NK-92 (cell line): ENCODE data around the gene ACOXL.

Experiments used
- DNase-seq: peaks from one replicate; lab custom pipeline; 2025; ENCODE audit not compliant: unreplicated experiment; lab: John Stamatoyannopoulos, UW

ACOXL gene

DNA sequence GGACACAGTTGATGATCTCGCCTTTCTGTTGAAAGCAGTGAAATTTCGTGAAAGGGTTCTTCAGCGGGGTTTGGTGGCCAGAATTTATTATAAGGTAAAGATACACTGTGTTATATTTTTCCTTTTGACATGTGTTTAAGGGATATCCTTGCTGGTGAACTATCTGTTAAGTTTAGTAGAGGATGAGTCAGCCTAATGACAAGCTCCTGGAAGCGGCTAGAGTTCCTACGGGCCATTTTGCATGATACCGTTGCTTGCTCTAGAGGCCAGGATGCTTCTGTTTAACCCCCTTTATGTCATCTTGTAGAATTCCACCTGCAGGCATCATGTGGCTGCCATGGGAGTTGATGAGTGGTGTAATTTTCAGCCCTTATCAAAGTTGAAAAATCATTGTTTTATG lies 263.5 kb downstream of the ACOXL start:
- DNase-seq = no peak

DNA sequence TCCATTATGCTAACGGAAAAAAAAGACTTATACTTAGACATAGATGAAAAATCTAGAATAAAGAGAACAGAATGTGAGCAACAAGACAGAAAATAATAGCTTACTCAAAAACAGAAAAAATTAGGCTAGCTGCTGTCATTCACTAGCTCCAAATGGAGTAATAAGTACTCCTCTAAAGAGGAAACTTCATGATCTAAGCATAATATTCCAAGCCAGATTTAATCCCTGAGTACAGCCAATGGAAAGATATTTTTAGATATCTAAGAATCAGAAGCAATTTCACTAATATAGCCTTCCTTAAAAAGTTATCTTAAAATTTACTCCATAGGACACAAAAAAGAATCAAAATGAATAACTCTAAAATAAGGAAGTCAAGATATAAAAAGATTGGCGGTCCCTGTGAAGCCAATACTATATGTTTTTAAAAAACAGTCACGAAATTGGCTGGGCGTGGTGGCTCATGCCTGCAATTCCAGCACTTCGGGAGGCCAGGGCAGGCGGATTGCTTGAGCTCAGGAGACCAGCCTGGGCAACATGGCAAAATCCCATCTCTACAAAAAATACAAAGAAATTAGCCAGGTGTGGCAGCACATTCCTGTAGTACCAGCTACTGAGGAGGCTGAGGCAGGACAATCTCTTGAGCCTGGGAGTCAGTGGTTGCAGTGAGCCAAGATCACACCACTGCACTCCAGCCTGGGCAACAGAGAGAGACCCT lies 265.1 kb downstream of the ACOXL start:
- DNase-seq = no peak

DNA sequence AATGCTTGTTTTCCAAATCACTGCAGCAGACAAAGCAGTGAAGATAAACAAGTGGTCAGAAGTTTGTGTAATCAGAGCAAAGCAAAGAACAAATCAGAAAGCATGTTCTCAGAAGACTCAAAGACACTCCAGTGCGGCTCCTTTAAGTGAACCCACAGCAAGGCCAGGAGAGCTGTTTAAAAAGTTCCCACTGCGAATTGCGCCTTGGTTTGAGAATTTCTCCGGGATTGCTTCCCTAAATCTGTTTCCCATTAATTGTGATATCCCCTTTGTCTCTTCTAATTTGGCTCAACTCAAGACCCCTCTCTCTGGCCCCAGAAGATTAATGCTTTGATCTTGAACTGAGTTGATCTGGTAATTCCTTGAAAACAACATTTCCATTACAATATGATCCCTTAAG lies 265.9 kb downstream of the ACOXL start:
- DNase-seq = no peak

DNA sequence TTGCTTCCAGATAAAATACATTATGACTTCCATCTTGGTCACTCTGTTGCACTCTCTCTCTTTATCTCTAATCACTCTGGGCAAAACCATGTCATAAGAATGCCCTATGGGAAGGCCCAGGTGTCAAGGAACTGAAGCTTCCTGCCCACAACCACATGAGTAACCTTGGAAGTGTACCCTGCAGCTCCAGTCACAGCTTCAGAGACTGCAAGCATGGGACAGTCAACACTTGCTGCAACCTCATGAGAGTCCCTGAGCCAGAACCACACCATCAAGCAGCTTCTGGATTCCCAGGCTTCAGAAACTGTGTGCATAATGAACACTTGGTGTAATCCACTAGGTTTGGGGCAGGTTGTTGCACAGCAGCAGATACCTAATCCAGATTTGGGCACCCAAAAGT lies 267.3 kb downstream of the ACOXL start:
- no peak for DNase-seq

DNA sequence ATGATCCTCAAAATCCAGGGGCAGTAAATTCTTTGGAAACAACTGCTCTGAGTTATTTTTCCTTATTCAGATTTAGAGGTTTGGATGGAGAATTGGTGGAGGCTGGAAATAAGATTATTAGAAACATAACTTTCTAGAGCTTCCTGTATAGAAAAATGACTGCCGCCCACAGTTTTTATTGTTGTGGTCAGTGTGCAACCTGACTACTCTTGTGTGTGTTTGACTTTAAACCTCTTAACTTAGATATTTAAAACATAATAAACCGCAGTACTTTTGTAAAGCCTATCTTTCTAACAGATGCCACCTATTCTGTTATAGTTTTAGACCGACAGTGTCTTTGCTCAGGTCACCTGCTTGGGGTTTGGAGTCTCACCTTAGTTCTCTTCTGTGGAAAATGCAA lies 272.9 kb downstream of the ACOXL start:
- DNase-seq = no peak

DNA sequence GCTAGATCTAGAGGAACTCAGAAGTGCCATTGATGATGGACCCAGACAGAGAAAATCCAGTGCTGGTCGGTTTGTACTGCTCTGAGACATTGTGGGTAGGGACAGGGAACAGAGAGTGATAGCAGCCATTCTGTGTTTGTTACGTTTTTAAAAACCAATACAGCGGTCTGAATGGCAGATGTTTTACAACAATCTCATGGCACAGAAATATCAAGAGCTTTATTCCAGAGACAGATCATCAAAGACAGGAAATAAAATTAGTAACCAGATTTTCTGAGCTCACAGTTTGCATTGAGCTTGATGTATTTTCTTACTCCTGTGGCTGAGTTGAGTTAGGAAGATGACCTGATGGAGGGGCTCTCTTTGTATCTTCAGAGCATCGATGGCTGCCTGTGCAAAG lies 273.4 kb downstream of the ACOXL start:
- DNase-seq = no peak

DNA sequence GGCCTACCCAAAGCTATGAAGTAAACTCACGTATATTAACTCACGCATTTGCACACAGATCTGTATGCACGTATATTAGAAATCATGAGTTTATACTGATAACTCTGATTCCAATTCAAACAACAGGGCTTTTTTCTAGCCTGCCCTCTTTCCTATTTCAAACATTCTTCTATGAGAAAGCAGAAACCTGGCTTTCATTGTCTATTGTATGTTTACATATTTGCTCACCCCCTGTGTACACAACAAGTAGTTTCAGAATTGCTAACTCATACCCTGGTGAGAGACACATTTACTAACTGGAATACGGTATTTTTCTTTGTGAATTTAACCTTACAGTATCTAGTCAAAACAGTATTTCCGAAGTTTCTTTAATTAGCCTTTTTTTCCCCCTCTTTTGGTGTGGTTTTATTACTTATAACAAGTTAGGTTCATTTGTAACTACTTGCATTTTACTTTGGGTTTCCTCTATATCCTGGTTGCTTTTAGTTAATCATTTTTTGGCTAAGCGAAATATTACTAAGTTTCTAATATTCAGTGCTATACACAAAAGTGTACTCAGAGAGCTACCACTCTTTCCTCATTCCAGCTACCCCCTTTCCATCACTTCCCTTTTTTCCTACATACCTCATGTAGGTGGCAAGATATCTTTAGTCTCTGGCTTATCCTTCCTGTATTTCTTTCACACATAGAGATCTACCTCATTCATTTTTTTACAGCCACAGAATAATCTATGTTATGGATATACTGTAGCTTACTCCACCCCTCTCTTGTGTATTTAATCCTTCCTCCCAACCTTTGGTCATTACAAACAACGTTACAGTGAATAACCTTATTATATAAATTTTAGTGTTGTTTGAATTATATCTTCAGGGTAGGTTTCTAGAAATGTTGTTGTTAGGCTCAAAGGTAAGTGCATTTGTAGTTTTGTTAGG lies 275.6 kb downstream of the ACOXL start:
- DNase-seq = no peak

DNA sequence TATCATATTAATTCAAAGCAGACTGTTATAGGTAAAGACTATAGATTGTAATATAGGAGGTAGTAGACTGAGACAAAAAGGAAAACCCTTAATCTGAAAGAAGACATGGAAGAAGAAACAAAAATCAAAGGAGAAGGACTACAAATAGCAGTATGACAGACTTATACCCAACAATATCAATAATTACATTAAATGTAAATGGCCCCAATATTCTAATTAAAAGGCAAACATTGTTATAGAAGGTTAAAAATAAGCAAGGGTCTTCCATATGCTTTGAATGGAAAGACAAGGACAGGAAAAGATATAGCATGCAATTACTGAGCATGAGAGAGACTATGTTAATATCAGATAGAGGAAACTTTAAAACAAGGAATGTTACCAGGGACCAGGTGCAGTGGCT lies 278.8 kb downstream of the ACOXL start:
- no peak for DNase-seq

DNA sequence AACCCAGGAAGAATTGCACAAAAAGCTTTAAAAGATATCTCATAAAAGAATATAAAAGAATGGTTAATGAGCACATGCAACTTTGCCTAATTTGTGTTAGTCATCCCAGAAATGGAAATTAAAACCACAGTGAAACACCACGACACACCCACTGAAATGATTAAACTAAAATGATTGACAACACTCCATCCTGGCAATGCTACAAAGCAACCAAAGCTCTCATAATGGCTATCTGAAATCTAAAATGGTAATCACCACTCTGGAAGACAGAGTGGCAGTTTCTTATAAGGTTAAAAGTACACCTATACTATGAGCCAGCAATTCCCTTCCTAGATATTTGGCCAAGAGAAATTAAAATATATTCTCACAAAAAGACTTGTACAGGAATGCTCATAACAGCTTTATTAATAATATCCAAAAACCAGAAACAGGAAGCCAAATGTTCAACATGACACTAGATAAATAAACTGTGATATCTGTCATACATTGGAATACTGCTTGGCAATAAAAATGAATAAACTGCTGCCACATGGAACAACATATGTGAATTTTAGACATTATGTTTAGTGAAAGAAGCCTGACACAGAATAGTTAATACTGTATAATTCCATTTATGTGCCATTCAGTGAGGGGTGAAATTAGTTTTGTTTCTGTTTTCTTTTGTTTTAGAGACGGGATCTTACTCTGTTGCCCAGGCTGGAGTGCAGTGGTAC lies 283.1 kb downstream of the ACOXL start:
- no peak for DNase-seq

DNA sequence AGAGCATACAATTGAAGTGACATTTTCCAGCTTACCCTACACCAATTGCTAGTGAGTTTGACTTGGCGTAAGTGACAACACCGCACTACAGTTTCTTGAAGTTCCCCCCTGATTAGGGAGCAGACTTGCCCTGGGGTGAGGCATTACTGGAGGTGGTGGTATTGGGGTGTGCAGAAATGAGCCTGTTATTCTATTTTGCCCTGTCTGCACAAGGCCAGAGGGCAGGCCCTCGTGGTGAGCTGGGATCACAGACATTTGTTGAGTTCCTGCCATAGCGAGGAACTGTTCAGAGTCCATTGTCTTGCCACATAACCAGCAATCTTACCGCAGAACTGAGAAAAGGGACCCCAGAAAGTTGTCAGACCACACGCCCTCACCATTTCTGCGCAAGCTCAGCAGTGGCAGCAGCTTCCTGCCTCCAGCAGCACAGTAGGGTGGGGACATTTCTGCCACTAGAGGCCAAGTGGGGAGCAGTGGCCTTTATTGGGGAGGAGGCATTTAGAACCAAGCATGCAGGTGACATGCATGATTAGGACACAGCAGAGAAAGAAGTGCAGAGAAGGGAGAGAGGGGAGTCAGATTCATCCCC lies 284.8 kb downstream of the ACOXL start:
- no peak for DNase-seq

DNA sequence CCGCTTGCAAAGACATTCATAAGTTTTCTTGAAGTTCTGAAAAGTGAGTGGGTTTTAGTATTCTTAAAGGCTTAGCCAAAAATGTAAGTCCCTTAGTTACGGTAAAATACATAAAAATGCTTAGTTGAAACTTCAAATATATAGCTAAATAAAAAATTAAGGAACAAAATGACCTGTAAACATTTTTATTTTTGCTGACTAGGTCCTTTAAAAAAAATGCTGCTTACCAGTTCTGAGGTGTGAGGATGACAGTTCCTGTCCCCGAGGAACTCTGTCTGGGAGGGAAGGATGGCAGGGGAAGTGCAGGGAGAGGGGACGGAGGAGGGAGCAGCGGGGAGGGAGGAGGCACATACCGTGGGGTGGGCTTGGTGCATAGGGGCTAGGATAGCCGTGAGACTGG lies 285.5 kb downstream of the ACOXL start:
- no peak for DNase-seq

DNA sequence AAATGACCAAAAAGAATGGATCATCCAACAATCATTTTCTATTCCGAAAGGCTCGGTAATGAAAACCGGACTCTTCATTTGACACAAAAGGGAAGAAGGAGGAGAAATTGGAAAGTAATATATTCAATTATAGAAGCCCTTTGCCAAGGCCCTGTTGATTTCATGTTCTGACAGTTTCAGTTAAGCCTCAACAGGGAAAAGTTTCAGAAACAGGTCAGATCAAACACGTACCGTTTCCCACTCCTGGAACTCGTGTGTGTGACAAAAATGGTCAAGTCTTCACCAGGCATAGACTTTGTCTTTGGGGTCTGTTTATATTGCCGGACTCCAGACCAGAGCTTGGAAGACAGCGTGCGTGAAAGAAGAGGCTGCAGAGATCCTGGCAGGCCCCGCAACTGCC lies 287.0 kb downstream of the ACOXL start:
- no peak for DNase-seq

DNA sequence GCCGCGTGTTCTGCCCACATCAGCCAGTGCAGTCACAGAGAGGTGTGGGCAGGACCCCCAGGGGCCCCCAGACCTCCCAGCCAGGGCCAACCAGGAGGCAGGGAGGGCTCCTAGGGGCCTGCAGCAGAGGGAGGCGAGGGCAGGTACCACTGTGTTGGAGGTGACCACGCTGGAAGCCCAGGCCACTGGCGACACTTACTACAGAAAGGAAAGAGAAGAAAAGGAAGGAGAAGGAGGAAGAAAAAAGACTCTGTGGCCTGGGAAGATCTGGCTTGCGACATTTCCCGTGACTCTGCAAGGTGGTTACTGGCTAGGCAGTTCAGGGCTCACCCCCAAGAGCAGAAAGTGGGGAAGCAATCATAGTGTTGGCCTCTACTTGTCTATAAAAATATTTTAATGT lies 290.3 kb downstream of the ACOXL start:
- no peak for DNase-seq

DNA sequence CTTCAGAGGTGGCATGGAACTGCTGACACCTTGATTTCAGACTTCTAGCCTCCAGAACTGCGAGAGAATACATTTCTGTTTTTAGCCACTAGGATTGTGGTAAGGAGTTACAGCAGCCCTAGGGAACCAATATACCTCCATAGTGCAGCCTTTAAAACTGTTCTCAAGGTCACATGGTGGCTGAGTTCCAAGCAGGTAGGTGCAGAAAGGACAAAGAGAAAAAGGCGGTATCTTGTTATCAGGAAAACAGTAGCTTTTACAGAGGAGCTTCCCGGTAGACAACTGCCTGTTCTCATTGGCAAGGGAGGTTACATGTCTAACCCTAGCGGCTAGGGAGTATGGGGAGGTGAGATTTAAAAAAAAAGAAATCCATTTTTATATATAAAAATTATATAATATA lies 292.1 kb downstream of the ACOXL start:
- no peak for DNase-seq

DNA sequence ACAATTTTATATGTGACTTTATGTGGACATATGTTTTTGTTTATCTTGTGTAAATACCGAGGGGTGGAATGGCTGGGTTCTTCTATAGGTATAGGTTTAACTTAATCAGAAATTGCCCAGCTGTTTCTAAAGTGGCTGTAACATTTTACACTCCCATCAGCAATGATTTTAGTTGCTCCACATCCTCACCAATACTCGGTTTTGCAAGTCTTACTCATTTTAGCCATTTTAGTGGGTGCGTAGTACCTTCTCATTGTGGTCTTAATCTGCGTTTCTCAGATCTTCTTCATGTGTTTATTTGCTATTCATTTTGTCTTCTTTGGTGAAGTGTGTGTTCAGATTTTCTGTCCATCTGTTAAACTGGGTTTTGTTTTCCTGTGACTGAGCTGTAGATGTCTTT lies 292.9 kb downstream of the ACOXL start:
- DNase-seq = no peak

DNA sequence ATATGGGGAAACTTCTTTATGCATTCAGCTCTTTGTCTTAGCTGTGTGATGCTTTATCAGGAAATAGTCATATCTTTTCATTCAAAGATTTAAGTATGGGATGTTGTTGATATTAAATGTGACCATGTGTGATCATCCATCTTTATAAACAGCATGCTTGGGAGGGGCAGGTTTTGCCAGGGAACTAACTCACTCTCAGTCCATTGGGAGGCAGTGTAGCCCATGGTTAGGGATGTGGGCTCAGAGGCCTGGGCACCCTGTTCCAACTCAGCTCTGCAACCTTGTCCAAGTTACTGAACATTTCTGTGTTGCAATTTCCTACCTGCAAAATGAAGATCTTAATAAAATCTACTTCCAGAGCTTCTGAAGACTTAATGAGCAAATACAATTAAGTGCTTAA lies 296.3 kb downstream of the ACOXL start:
- no peak for DNase-seq

DNA sequence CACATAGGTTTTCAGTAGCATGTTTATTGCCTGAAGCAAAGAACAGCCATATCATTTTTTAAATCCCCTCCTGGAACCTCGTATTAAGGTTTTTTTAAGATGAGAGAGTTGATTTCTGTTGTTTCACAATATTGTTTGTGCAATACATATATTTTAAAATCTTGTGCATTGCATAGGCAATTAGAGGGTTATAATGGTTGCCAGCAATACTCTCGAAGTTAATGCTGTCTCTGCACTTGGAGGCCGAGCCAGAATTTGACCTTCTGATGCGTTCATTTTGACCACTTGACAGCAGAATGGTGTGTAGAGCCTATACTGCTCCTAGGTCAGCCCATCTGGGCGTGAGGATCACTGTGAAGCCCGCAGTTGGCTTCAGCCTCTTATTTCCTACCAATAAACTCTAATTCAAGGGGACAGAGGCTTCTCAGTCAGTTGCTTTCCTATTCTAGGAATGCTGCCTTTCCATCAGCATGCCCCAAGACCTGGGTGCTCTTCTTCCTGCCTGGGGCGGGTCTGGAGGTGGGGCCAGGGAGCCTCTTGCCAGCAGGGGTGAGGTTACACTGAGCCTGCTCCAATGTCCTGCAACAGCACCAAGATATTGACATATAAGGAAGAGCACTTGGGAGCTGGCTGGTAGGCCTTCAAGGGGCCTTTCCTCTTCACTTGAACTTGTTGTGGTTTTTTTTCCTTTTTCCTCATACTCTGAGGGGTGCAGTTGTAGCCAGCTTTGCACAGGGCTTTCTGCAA lies 297.0 kb downstream of the ACOXL start:
- DNase-seq = no peak

DNA sequence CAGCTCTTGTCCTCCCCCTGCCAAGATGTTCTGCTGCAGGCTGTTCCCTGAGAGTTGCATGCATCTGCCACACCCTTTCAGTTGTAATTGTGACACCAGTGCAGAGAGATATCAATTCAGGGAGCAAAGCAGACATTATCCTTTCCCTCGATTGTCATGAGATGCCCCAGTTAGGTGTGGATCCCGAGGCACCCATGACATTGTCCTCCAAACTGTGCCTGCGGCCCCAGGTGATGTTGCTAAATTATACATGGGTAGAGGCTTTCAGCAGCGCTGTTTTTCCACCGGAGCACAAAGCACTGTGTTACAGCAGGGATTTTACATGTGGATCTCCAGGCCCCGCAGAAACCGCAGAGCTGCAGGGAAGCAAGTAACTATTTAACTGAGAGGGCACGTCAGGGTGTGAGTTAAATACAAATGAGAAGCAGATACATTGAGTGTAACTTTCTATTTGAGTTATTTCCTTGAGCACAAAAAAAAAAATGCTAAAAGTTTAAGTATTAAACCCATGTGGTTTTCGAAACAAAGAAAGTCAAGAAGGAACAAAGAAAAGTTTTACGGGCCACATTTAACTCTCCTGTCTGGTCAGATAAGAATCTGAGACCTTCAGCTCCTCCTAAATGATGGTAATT lies 298.0 kb downstream of the ACOXL start:
- no peak for DNase-seq

DNA sequence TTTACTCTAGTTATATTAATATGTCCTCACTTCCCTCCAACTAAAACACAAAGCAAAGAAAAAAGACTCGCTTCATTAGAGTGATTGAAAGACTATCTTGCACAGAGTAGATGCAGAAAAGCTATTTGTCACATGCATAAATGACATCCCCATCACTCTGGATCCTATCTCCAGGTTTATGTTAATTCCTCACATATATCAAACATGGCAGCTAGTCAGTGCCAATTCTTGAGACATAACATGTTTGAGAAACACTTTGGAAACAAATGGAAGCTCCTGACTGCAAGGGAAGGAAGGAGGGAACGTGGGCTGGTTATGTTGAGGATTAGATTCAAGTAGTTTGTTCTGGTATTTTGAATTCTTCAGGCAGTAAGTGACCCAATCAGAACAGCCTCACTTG lies 298.6 kb downstream of the ACOXL start:
- DNase-seq = no peak
